Prostate gland (tissue), 2 donors: Measurements from ENCODE around the gene APOA1.

Experiments used
- POLR2A ChIP-seq: fragments of 450-650 bp; IDR thresholded peaks from one replicate; pipeline ENCODE4 v1.6.1; 2016; ENCODE audit warnings: antibody characterized with exemption, mild to moderate bottlenecking
- POLR2AphosphoS5 ChIP-seq: sonication (generic); formaldehyde crosslinking; IDR thresholded peaks from one replicate; pipeline ENCODE4 v1.6.1; 2017; ENCODE audit warnings: antibody characterized with exemption
- TF ChIP-seq, protein P1 (sequence below), 4 experiments: fragments of 200-600 bp in 2 of 4; fragments of 450-650 bp in 2 of 4; sonication (generic) in 2 of 4; IDR thresholded peaks; 1 replicate in 3 of 4; 2 replicates in 1 of 4; pipeline ENCODE4 v1.5.1; 2016 to 2019; ENCODE audit warnings: antibody characterized with exemption in 4 of 4, mild to moderate bottlenecking in 2 of 4, moderate library complexity in 2 of 4

GRCh38 chr11:116882386-116882785 is 45.0 kb upstream of the APOA1 start:
- TF ChIP-seq POLR2A, result no peak
- TF ChIP-seq, protein P1, sequence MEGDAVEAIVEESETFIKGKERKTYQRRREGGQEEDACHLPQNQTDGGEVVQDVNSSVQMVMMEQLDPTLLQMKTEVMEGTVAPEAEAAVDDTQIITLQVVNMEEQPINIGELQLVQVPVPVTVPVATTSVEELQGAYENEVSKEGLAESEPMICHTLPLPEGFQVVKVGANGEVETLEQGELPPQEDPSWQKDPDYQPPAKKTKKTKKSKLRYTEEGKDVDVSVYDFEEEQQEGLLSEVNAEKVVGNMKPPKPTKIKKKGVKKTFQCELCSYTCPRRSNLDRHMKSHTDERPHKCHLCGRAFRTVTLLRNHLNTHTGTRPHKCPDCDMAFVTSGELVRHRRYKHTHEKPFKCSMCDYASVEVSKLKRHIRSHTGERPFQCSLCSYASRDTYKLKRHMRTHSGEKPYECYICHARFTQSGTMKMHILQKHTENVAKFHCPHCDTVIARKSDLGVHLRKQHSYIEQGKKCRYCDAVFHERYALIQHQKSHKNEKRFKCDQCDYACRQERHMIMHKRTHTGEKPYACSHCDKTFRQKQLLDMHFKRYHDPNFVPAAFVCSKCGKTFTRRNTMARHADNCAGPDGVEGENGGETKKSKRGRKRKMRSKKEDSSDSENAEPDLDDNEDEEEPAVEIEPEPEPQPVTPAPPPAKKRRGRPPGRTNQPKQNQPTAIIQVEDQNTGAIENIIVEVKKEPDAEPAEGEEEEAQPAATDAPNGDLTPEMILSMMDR (IDR thresholded peaks at IDR 0.05), result no peak
- no peak for TF ChIP-seq POLR2AphosphoS5
